Smooth muscle cell (in vitro differentiated cells): ENCODE data around the gene ABCA1. TPM values are rescaled to one million over a fixed set of nuclear protein-coding genes. Genes with fewer than 3 reads are reported as not detected.
A peak's percentile ranks its signal among the peaks of the same experiment; 100 is the strongest.

Experiments used
- DNase-seq: peaks from one replicate; lab custom pipeline; 2025; ENCODE audit not compliant: unreplicated experiment; lab: John Stamatoyannopoulos, UW
- H2AFZ ChIP-seq: fragments of 200-600 bp; sonication (generic); 2 replicates; pipeline ENCODE4 v1.6.0; 2016; ENCODE audit warnings: antibody characterized with exemption, low read depth, mild to moderate bottlenecking
- H3F3A ChIP-seq: fragments of 200-600 bp; sonication (generic); 2 replicates; pipeline ENCODE4 v1.6.0; 2017; ENCODE audit warnings: antibody characterized with exemption, low read depth
- H3K27ac ChIP-seq: fragments of 200-600 bp; sonication (generic); 2 replicates; pipeline ENCODE4 v1.5.1; 2016; ENCODE audit warnings: low read depth, mild to moderate bottlenecking
- H3K27me3 ChIP-seq: fragments of 200-600 bp; sonication (generic); 2 replicates; pipeline ENCODE4 v1.6.1; 2016; ENCODE audit warnings: low read depth, mild to moderate bottlenecking
- H3K36me3 ChIP-seq: fragments of 200-600 bp; sonication (generic); 2 replicates; pipeline ENCODE4 v1.5.1; 2016; ENCODE audit warnings: low read depth
- H3K4me1 ChIP-seq: fragments of 200-600 bp; sonication (generic); 2 replicates; pipeline ENCODE4 v1.5.1; 2016; ENCODE audit warnings: low read depth
- H3K4me2 ChIP-seq: fragments of 200-600 bp; sonication (generic); 2 replicates; pipeline ENCODE4 v1.6.0; 2016; ENCODE audit warnings: mild to moderate bottlenecking
- H3K4me3 ChIP-seq: fragments of 200-600 bp; sonication (generic); 2 replicates; pipeline ENCODE4 v1.5.1; 2016; ENCODE audit warnings: mild to moderate bottlenecking
- H3K79me2 ChIP-seq: fragments of 200-600 bp; sonication (generic); 2 replicates; pipeline ENCODE4 v1.6.0; 2016; ENCODE audit warnings: low read depth, mild to moderate bottlenecking
- H3K9ac ChIP-seq: fragments of 200-600 bp; sonication (generic); 2 replicates; pipeline ENCODE4 v1.6.0; 2016; ENCODE audit warnings: low read depth
- H3K9me3 ChIP-seq: fragments of 200-600 bp; sonication (generic); replicated peaks from 2 replicates; pipeline ENCODE4 v1.5.1; 2016; ENCODE audit warnings: low read depth
- H4K20me1 ChIP-seq: fragments of 200-600 bp; sonication (generic); 2 replicates; pipeline ENCODE4 v1.6.0; 2016; ENCODE audit warnings: low read depth
- CTCF ChIP-seq: fragments of 200-600 bp; sonication (generic); IDR thresholded peaks from 2 replicates; pipeline ENCODE4 v1.5.1; 2017; ENCODE audit warnings: borderline replicate concordance, mild to moderate bottlenecking, antibody characterized with exemption; ENCODE audit not compliant: insufficient read depth, poor library complexity, severe bottlenecking
- WGBS: methylation state at CpG from one replicate; pipeline ENCODE4 v1.1.7; 2016; ENCODE audit warnings: low lambda C conversion rate; 5-methylcytosine and 5-hydroxymethylcytosine counted together
- polyA plus RNA-seq: library from polyadenylated mRNA; unstranded; fragments of >200 nt; fragmentation: Nextera tagmentation; extraction: Ambion mirVana; gene quantifications from 2 replicates; pipeline ENCODE4 v1.2.1, GENCODE V29; 2016
- total RNA-seq: library from RNA; depleted of rRNA; stranded (reverse); fragments of >200 nt; gene quantifications from 2 replicates; pipeline ENCODE4 v1.2.3, GENCODE V29; 2014

Gene ABCA1
- total and polyA plus RNA-seq, 2 experiments from 2014 or later: 2.8 to 29.6 TPM

- WGBS: 94% methylated on average over 6 of the region's 6 CpGs
- Histone ChIP-seq H4K20me1 (no peaks in the 10 kb centered on the region), H3F3A (no peaks in the 10 kb centered on the region), H3K4me3 (no peak overlapping the region), H3K79me2 (no peaks in the 10 kb centered on the region), H3K9me3 (no peaks in the 10 kb centered on the region), H3K9ac (no peak overlapping the region), H3K27me3 (no peaks in the 10 kb centered on the region), H3K4me1 (peaks cover 7% of the 10 kb centered on the region), H3K27ac (no peak overlapping the region), H2AFZ (no peak overlapping the region), H3K36me3 (no peaks in the 10 kb centered on the region), H3K4me2 (no peak overlapping the region)
- DNase-seq: no peak
- TF ChIP-seq CTCF: no peak
Observed at GRCh38 chr9:104963076-104963475, 35.1 kb upstream of the ABCA1 start.

GRCh38 chr9:104961701-104962359, 33.9 kb upstream of the ABCA1 start:
- H3K27ac ChIP-seq: peak overlapping the region; percentile 28
- no peak overlapping the region for H3K4me3 ChIP-seq
- H4K20me1 ChIP-seq: no peaks in the 10 kb centered on the region
- no peak for TF ChIP-seq CTCF
- no peaks in the 10 kb centered on the region for H3F3A ChIP-seq
- H3K4me1 ChIP-seq: peaks cover 7% of the 10 kb centered on the region
- H3K4me2 ChIP-seq: peak overlapping the region; percentile 69
- H2AFZ ChIP-seq: peak overlapping the region; percentile 80
- DNase-seq: no peak
- H3K9ac ChIP-seq: no peak overlapping the region
- WGBS: 66% methylated on average over 6 of the region's 6 CpGs
- no peaks in the 10 kb centered on the region for H3K27me3 ChIP-seq
- H3K79me2 ChIP-seq: no peaks in the 10 kb centered on the region
- no peaks in the 10 kb centered on the region for H3K36me3 ChIP-seq
- H3K9me3 ChIP-seq: no peaks in the 10 kb centered on the region

GRCh38 chr9:104961238-104961637, 33.3 kb upstream of the ABCA1 start:
- Histone ChIP-seq H3K9ac (no peak overlapping the region), H3K4me1 (peaks cover 7% of the 10 kb centered on the region), H3K36me3 (no peaks in the 10 kb centered on the region), H3K27me3 (no peaks in the 10 kb centered on the region), H3K79me2 (no peaks in the 10 kb centered on the region), H3K4me2 (peak overlapping the region; percentile 69), H3K9me3 (no peaks in the 10 kb centered on the region), H3K27ac (peak overlapping the region; percentile 28), H3K4me3 (no peak overlapping the region), H3F3A (no peaks in the 10 kb centered on the region), H2AFZ (peak overlapping the region; percentile 80), H4K20me1 (no peaks in the 10 kb centered on the region)
- DNase-seq: no peak
- WGBS: 21% methylated on average over 5 of the region's 5 CpGs
- TF ChIP-seq CTCF: no peak

GRCh38 chr9:104960662-104961061, 32.7 kb upstream of the ABCA1 start:
- Histone ChIP-seq H3K27ac (no peak overlapping the region), H3K4me2 (no peak overlapping the region), H3K9ac (no peak overlapping the region), H3K4me3 (no peak overlapping the region), H2AFZ (no peak overlapping the region), H3K4me1 (peaks cover 7% of the 10 kb centered on the region), H3K9me3 (no peaks in the 10 kb centered on the region), H3F3A (no peaks in the 10 kb centered on the region), H3K36me3 (no peaks in the 10 kb centered on the region), H3K27me3 (no peaks in the 10 kb centered on the region), H4K20me1 (no peaks in the 10 kb centered on the region), H3K79me2 (no peaks in the 10 kb centered on the region)
- no peak for TF ChIP-seq CTCF
- 90% methylated on average over 1 of the region's 2 CpGs for WGBS
- DNase-seq: no peak
